ENCODE measurements around the gene CHERP.

- TF ChIP-seq CTCF (IDR thresholded peaks at IDR 0.05) (no peak), POLR2AphosphoS5 (IDR thresholded peaks at IDR 0.05; ENCODE audit: insufficient read depth in 1 of 2, low read depth in 1 of 2) (no peak)
Observed at GRCh38 chr19:16585808-16586476, 43.7 kb upstream of the CHERP start.
